Uterus (tissue), 4 donors: ENCODE results near the gene ZC3H7B. TPM values are rescaled to one million over a fixed set of nuclear protein-coding genes. Genes with fewer than 3 reads are reported as not detected.
"Not testable (repeated sequence)": the region's sequence is repeated elsewhere in the genome, so short reads cannot be mapped to it uniquely, and the experiment has no call there.

Experiments used
- DNase-seq, 2 donors: peaks; one replicate each; pipeline ENCODE4 v3.0.0-alpha.2; 2019 to 2020
- H3K27ac ChIP-seq, 2 donors: fragments of 200-600 bp; sonication (generic); 1 replicate in 1 of 2; 2 replicates in 1 of 2; pipeline ENCODE4 v1.5.1; 2016 to 2018
- H3K27me3 ChIP-seq, 2 donors: fragments of 200-600 bp; sonication (generic); one replicate each; pipeline ENCODE4 v1.5.1; 2018 to 2019; ENCODE audit warnings: control low read depth in 1 of 2
- H3K36me3 ChIP-seq, 2 donors: fragments of 200-600 bp; sonication (generic); one replicate each; pipeline ENCODE4 v1.5.1; 2019; ENCODE audit warnings: control low read depth in 1 of 2
- H3K4me1 ChIP-seq, 2 donors: fragments of 200-600 bp; sonication (generic); one replicate each; pipeline ENCODE4 v1.5.1; 2018 to 2019; ENCODE audit warnings: control low read depth in 1 of 2
- H3K4me3 ChIP-seq, 2 donors: fragments of 200-600 bp; sonication (generic); 1 replicate in 1 of 2; 2 replicates in 1 of 2; pipeline ENCODE4 v1.5.1; 2018 to 2019; ENCODE audit warnings: mild to moderate bottlenecking in 1 of 2
- H3K9me3 ChIP-seq, 2 donors: fragments of 200-600 bp; sonication (generic); one replicate each; pipeline ENCODE4 v1.5.1; 2019; ENCODE audit warnings: control low read depth in 1 of 2
- CTCF ChIP-seq, 4 experiments: fragments of 200-600 bp in 2 of 4; fragments of 450-650 bp in 2 of 4; sonication (generic) in 2 of 4; IDR thresholded peaks; one replicate each; pipeline ENCODE4 v1.5.1; 2016 to 2019; ENCODE audit warnings: antibody characterized with exemption in 4 of 4, mild to moderate bottlenecking in 2 of 4, moderate library complexity in 1 of 4
- POLR2A ChIP-seq, 2 donors: fragments of 450-650 bp; IDR thresholded peaks; one replicate each; pipeline ENCODE4 v1.6.1; 2016; ENCODE audit warnings: antibody characterized with exemption in 2 of 2, mild to moderate bottlenecking in 1 of 2, moderate library complexity in 1 of 2
- intact Hi-C: fragments of 100-400 bp; cut with DNase I; formaldehyde crosslinking; loops from one replicate; pipeline ENCODE4 v1.15.1; 2023; ENCODE audit warnings: low total_unique reads
- total RNA-seq, 4 donors: library from RNA; depleted of rRNA in 3 of 4; stranded (reverse); fragments of >200 nt in 3 of 4; gene quantifications; one replicate each; pipeline versions ENCODE4 v1.1.0 to v1.2.4, GENCODE V29; 2014 to 2023
- donor health status: DM: yes; HTN: yes; CAD: no.

Gene ZC3H7B
- total RNA-seq, 4 donors from 2014 or later, result 14.1 to 74.1 (median 28.2) TPM

GRCh38 chr22:41290262-41291221 is 10.8 kb upstream of the ZC3H7B start:
- TF ChIP-seq CTCF (IDR thresholded peaks at IDR 0.05), result no peak
- TF ChIP-seq POLR2A (IDR thresholded peaks at IDR 0.05), result no peak
- intact Hi-C loops, result no loop called here
- no peak for DNase-seq
- peak overlapping the region; percentile 41 to 67 for H3K27ac ChIP-seq
- H3K9me3 ChIP-seq, result no peaks in the 10 kb centered on the region
- no peaks in the 10 kb centered on the region for H3K4me1 ChIP-seq
- H3K27me3 ChIP-seq, result no peaks in the 10 kb centered on the region
- H3K36me3 ChIP-seq, result no peaks in the 10 kb centered on the region
- H3K4me3 ChIP-seq, result no peak overlapping the region

- H3K9me3 ChIP-seq, H3K27me3 ChIP-seq, H3K27ac ChIP-seq, intact Hi-C loops, DNase-seq, H3K4me1 ChIP-seq, H3K4me3 ChIP-seq, H3K36me3 ChIP-seq: not testable (repeated sequence)
These were observed 6.5 kb upstream of the ZC3H7B start for GRCh38 chr22:41294816-41295215.

- no peaks in the 10 kb centered on the region for H3K4me1 ChIP-seq
- H3K27ac ChIP-seq, result no peak overlapping the region
- no peaks in the 10 kb centered on the region for H3K9me3 ChIP-seq
- TF ChIP-seq POLR2A (IDR thresholded peaks at IDR 0.05) (no peak), CTCF (IDR thresholded peaks at IDR 0.05) (no peak)
- intact Hi-C loops, result no loop called here
- H3K4me3 ChIP-seq, result no peak overlapping the region
- H3K27me3 ChIP-seq, result no peaks in the 10 kb centered on the region
- H3K36me3 ChIP-seq, result no peaks in the 10 kb centered on the region
- DNase-seq, result no peak
These were observed 4.3 kb upstream of the ZC3H7B start for GRCh38 chr22:41296826-41297667.

- H3K9me3 ChIP-seq, result no peaks in the 10 kb centered on the region
- no peaks in the 10 kb centered on the region for H3K36me3 ChIP-seq
- H3K4me1 ChIP-seq, result no peaks in the 10 kb centered on the region
- intact Hi-C loops, result loop anchor here (10.0 kb wide), 1 partner anchor 74 kb away; no protein-coding TSS in a partner anchor
- H3K27me3 ChIP-seq, result no peaks in the 10 kb centered on the region
- no peak for DNase-seq
- H3K4me3 ChIP-seq, result peak overlapping the region in 1 of 2 donors; percentile 63
- H3K27ac ChIP-seq, result peak overlapping the region; percentile 87 to 92
- TF ChIP-seq POLR2A (IDR thresholded peaks at IDR 0.05), result no peak
- no peak for TF ChIP-seq CTCF (IDR thresholded peaks at IDR 0.05)
These were observed 664 bp upstream of the ZC3H7B start for GRCh38 chr22:41300661-41301060.

- no peak for TF ChIP-seq CTCF (IDR thresholded peaks at IDR 0.05)
- TF ChIP-seq POLR2A (IDR thresholded peaks at IDR 0.05), result no peak
- intact Hi-C loops, result loop anchor here (10.0 kb wide), 1 partner anchor 73 kb away; no protein-coding TSS in a partner anchor
- peak in 1 of 2 donors; percentile 26 for DNase-seq
These were observed 869 bp downstream of the ZC3H7B start for GRCh38 chr22:41302021-41302767.

More at GRCh38 chr22:41302021-41302767, 869 bp downstream of the ZC3H7B start:
- no peaks in the 10 kb centered on the region for H3K36me3 ChIP-seq
- no peaks in the 10 kb centered on the region for H3K9me3 ChIP-seq
- H3K27ac ChIP-seq, result peak overlapping the region; percentile 87 to 92
- H3K4me1 ChIP-seq, result no peaks in the 10 kb centered on the region
- peak overlapping the region; percentile 63 to 67 for H3K4me3 ChIP-seq
- H3K27me3 ChIP-seq, result no peaks in the 10 kb centered on the region
